DND-41 (cell line): ENCODE measurements around the gene RCOR1.
"Not testable (repeated sequence)": the region's sequence is repeated elsewhere in the genome, so short reads cannot be mapped to it uniquely, and the experiment has no call there.

ENCODE experiments used
- ATAC-seq: fragments of 200-7000 bp; cut with Tn5 transposase; 3 replicates; pipeline ENCODE4 v1.9.1; 2021; ENCODE audit warnings: low read depth; ENCODE audit not compliant: insufficient read depth
- DNase-seq: peaks from one replicate; pipeline ENCODE4 v3.0.0-alpha.2; 2020
- H2AFZ ChIP-seq: 2 replicates; pipeline ENCODE4 v1.6.0; 2012; ENCODE audit warnings: low read depth, low read length
- H3K27ac ChIP-seq: 2 replicates; pipeline ENCODE4 v1.5.1; 2012; ENCODE audit warnings: low read length, inconsistent platforms
- H3K27me3 ChIP-seq: fragments of 200-600 bp; sonication (generic); 2 replicates; pipeline ENCODE4 v1.6.0; 2012; ENCODE audit warnings: low read length, mild to moderate bottlenecking, inconsistent platforms; ENCODE audit not compliant: insufficient read depth, poor library complexity
- H3K36me3 ChIP-seq: 2 replicates; pipeline ENCODE4 v1.5.1; 2012; ENCODE audit warnings: low read length, inconsistent platforms; ENCODE audit not compliant: insufficient read depth
- H3K4me1 ChIP-seq: 2 replicates; pipeline ENCODE4 v1.5.1; 2012; ENCODE audit warnings: mild to moderate bottlenecking, low read length; ENCODE audit not compliant: insufficient read depth
- H3K4me2 ChIP-seq: 2 replicates; pipeline ENCODE4 v1.6.0; 2012; ENCODE audit warnings: mild to moderate bottlenecking, moderate library complexity, low read length, inconsistent platforms; ENCODE audit not compliant: insufficient read depth
- H3K4me3 ChIP-seq, 2 experiments: fragments of 200-600 bp in 1 of 2; shearing (Covaris generic) in 1 of 2; 2 replicates each; pipeline ENCODE4 v1.5.1; 2012 to 2016; ENCODE audit warnings: inconsistent platforms in 2 of 2, low read length in 2 of 2, mild to moderate bottlenecking in 2 of 2, low read depth in 1 of 2, moderate library complexity in 1 of 2
- H3K79me2 ChIP-seq: 2 replicates; pipeline ENCODE4 v1.6.0; 2012; ENCODE audit warnings: low read length, inconsistent platforms; ENCODE audit not compliant: insufficient read depth
- H3K9ac ChIP-seq: 2 replicates; pipeline ENCODE4 v1.6.0; 2012; ENCODE audit warnings: low read depth, mild to moderate bottlenecking, inconsistent platforms, low read length, moderate library complexity
- H3K9me3 ChIP-seq: 2 replicates; pipeline ENCODE4 v1.5.1; 2012; ENCODE audit warnings: low read length, moderate library complexity, mild to moderate bottlenecking, inconsistent platforms; ENCODE audit not compliant: insufficient read depth, severe bottlenecking
- H4K20me1 ChIP-seq: 2 replicates; pipeline ENCODE4 v1.6.0; 2012; ENCODE audit warnings: low read length; ENCODE audit not compliant: insufficient read depth
- CTCF ChIP-seq: IDR thresholded peaks from 2 replicates; pipeline ENCODE4 v1.5.1; 2012; ENCODE audit warnings: borderline replicate concordance, low read length, moderate library complexity, mild to moderate bottlenecking; ENCODE audit not compliant: poor library complexity, severe bottlenecking; ENCODE audit errors: extremely low read depth
- EZH2 ChIP-seq: IDR thresholded peaks from 3 replicates; pipeline ENCODE4 v1.6.1; 2012; ENCODE audit warnings: borderline replicate concordance, low read depth, mild to moderate bottlenecking, moderate library complexity, low read length, inconsistent platforms; ENCODE audit not compliant: severe bottlenecking

The RCOR1 gene

GRCh38 chr14:102760496-102761193 is 168.2 kb downstream of the RCOR1 start:
- peaks cover 3% of the 10 kb centered on the region; the same call in 1 of the 2 replicates for H3K4me1 ChIP-seq
- TF ChIP-seq CTCF (no peak), EZH2 (no peak)
- no peak overlapping the region for H2AFZ ChIP-seq
- no peak overlapping the region for H3K9ac ChIP-seq
- H3K4me2 ChIP-seq: no peak overlapping the region
- H3K27ac ChIP-seq: no peak overlapping the region
- H3K79me2 ChIP-seq: no peaks in the 10 kb centered on the region
- no peaks in the 10 kb centered on the region for H3K9me3 ChIP-seq
- no peaks in the 10 kb centered on the region for H3K27me3 ChIP-seq
- no peaks in the 10 kb centered on the region for H3K36me3 ChIP-seq
- H4K20me1 ChIP-seq: no peaks in the 10 kb centered on the region
- H3K4me3 ChIP-seq: no peak overlapping the region
- peak; percentile 31; the same call in 2 of the 3 replicates for ATAC-seq
- DNase-seq: no peak

- H3K36me3 ChIP-seq: no peaks in the 10 kb centered on the region
- ATAC-seq: no peak
- no peak overlapping the region for H3K4me2 ChIP-seq
- H3K9ac ChIP-seq: no peak overlapping the region
- no peaks in the 10 kb centered on the region for H3K27me3 ChIP-seq
- no peak overlapping the region for H3K27ac ChIP-seq
- no peaks in the 10 kb centered on the region for H4K20me1 ChIP-seq
- no peaks in the 10 kb centered on the region for H3K9me3 ChIP-seq
- TF ChIP-seq EZH2 (no peak), CTCF (no peak)
- H3K4me1 ChIP-seq: peaks cover 3% of the 10 kb centered on the region; the same call in 1 of the 2 replicates
- H2AFZ ChIP-seq: no peak overlapping the region
- DNase-seq: no peak
- no peak overlapping the region for H3K4me3 ChIP-seq
- H3K79me2 ChIP-seq: no peaks in the 10 kb centered on the region
These were observed 168.8 kb downstream of the RCOR1 start for GRCh38 chr14:102761206-102761605.

- Histone ChIP-seq H3K9ac (no peak overlapping the region), H3K36me3 (no peaks in the 10 kb centered on the region)
- no peak for DNase-seq
These were observed 171.8 kb downstream of the RCOR1 start for GRCh38 chr14:102764220-102764671.

GRCh38 chr14:102765770-102766169 is 173.3 kb downstream of the RCOR1 start:
- not testable (repeated sequence) for H3K4me2 ChIP-seq, H3K27me3 ChIP-seq, H3K4me3 ChIP-seq, H3K27ac ChIP-seq, H3K4me1 ChIP-seq, H3K36me3 ChIP-seq, H3K79me2 ChIP-seq, DNase-seq, H3K9ac ChIP-seq, H2AFZ ChIP-seq, ATAC-seq, H4K20me1 ChIP-seq, H3K9me3 ChIP-seq

More at GRCh38 chr14:102764220-102764671, 171.8 kb downstream of the RCOR1 start:
- H3K4me2 ChIP-seq: no peak overlapping the region
- no peak overlapping the region for H3K4me3 ChIP-seq
- no peaks in the 10 kb centered on the region for H4K20me1 ChIP-seq
- H3K4me1 ChIP-seq: peaks cover 3% of the 10 kb centered on the region; the same call in 1 of the 2 replicates
- TF ChIP-seq EZH2 (no peak), CTCF (no peak)
- H2AFZ ChIP-seq: no peak overlapping the region
- H3K27ac ChIP-seq: no peak overlapping the region
- ATAC-seq: no peak
- no peaks in the 10 kb centered on the region for H3K9me3 ChIP-seq
- no peaks in the 10 kb centered on the region for H3K79me2 ChIP-seq
- H3K27me3 ChIP-seq: no peaks in the 10 kb centered on the region
